Measurements from ENCODE around the gene MMP28.

Gene MMP28

DNA sequence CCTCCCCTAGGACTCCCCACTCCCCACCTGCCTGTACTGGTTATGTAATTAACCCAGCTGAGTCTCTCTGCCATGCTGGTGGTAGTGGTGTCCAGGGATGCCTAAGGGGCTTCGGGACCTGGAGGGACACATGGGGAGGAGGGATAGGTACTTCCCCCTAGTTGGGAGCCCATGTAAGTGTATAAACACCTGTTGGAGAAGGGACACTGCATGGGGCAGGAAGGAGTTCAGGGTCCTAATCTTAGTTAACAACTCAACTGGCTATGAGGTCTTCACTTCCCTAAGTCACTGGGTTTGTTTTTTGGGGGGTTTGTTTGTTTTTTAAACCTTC is 62.7 kb downstream of the MMP28 start:
- no peak overlapping the region for H3K27ac ChIP-seq (ENCODE audit: low read length)
- DNase-seq: no peak
- no peak overlapping the region for H3K9ac ChIP-seq (ENCODE audit: low read length)
- H3K4me1 ChIP-seq (ENCODE audit: low read length): peaks cover 3% of the 10 kb centered on the region; the same call in 1 of the 2 replicates
- no peaks in the 10 kb centered on the region for H4K20me1 ChIP-seq (ENCODE audit: insufficient read depth, low read length)
- no peaks in the 10 kb centered on the region for H3K9me2 ChIP-seq (replicated peaks; ENCODE audit: insufficient read depth, low read length)
- no peaks in the 10 kb centered on the region for H3K36me3 ChIP-seq (replicated peaks; ENCODE audit: insufficient read depth, low read length)
- H2AFZ ChIP-seq (ENCODE audit: low read length): no peak overlapping the region
- H3K27me3 ChIP-seq (replicated peaks; ENCODE audit: insufficient read depth, low read length): no peaks in the 10 kb centered on the region
- H3K4me2 ChIP-seq (ENCODE audit: low read depth, low read length): no peak overlapping the region
- TF ChIP-seq CTCF (IDR thresholded peaks at IDR 0.05; ENCODE audit: low read length) (no peak), EZH2 (optimal IDR thresholded peaks at IDR 0.05; ENCODE audit: low read depth, low read length) (no peak), EZH2phosphoT487 (IDR thresholded peaks at IDR 0.05; ENCODE audit: low read length) (no peak)
- no peaks in the 10 kb centered on the region for H3K9me3 ChIP-seq (replicated peaks; ENCODE audit: insufficient read depth, low read length)
- H3K79me2 ChIP-seq (ENCODE audit: low read length): no peaks in the 10 kb centered on the region
- no peak overlapping the region for H3K4me3 ChIP-seq (ENCODE audit: low read length)
- no peaks in the 10 kb centered on the region for H3F3A ChIP-seq (ENCODE audit: insufficient read depth, low read length)

GRCh38 chr17:35731917-35732805 is 63.3 kb downstream of the MMP28 start:
- H3K27ac ChIP-seq (ENCODE audit: low read length): no peak overlapping the region
- no peaks in the 10 kb centered on the region for H4K20me1 ChIP-seq (ENCODE audit: insufficient read depth, low read length)
- peaks cover 9% of the 10 kb centered on the region for H3K4me1 ChIP-seq (ENCODE audit: low read length)
- H2AFZ ChIP-seq (ENCODE audit: low read length): no peak overlapping the region
- H3K79me2 ChIP-seq (ENCODE audit: low read length): no peaks in the 10 kb centered on the region
- no peaks in the 10 kb centered on the region for H3K9me3 ChIP-seq (replicated peaks; ENCODE audit: insufficient read depth, low read length)
- H3K4me3 ChIP-seq (ENCODE audit: low read length): no peak overlapping the region
- no peaks in the 10 kb centered on the region for H3K36me3 ChIP-seq (replicated peaks; ENCODE audit: insufficient read depth, low read length)
- H3F3A ChIP-seq (ENCODE audit: insufficient read depth, low read length): no peaks in the 10 kb centered on the region
- no peak overlapping the region for H3K9ac ChIP-seq (ENCODE audit: low read length)
- H3K27me3 ChIP-seq (replicated peaks; ENCODE audit: insufficient read depth, low read length): no peaks in the 10 kb centered on the region
- no peak for TF ChIP-seq CTCF (IDR thresholded peaks at IDR 0.05; ENCODE audit: low read length)
- TF ChIP-seq EZH2 (optimal IDR thresholded peaks at IDR 0.05; ENCODE audit: low read depth, low read length): no peak
- no peak for TF ChIP-seq EZH2phosphoT487 (IDR thresholded peaks at IDR 0.05; ENCODE audit: low read length)
- H3K9me2 ChIP-seq (replicated peaks; ENCODE audit: insufficient read depth, low read length): no peaks in the 10 kb centered on the region
- DNase-seq: no peak
- no peak overlapping the region for H3K4me2 ChIP-seq (ENCODE audit: low read depth, low read length)

GRCh38 chr17:35731239-35731916 is 64.1 kb downstream of the MMP28 start, which contains the start of gene RASL10B:
RASL10B (plus strand) TSS chr17:35731639; CDS start chr17:35735185, 3,546 bp downstream.
- H4K20me1 ChIP-seq (ENCODE audit: insufficient read depth, low read length): no peaks in the 10 kb centered on the region
- H3K36me3 ChIP-seq (replicated peaks; ENCODE audit: insufficient read depth, low read length): no peaks in the 10 kb centered on the region
- H2AFZ ChIP-seq (ENCODE audit: low read length): no peak within 1 kb of the TSS
- peaks cover 16% of the 10 kb centered on the region for H3K4me1 ChIP-seq (ENCODE audit: low read length)
- DNase-seq: no peak
- TF ChIP-seq EZH2 (optimal IDR thresholded peaks at IDR 0.05; ENCODE audit: low read depth, low read length) (no peak), CTCF (IDR thresholded peaks at IDR 0.05; ENCODE audit: low read length) (no peak), EZH2phosphoT487 (IDR thresholded peaks at IDR 0.05; ENCODE audit: low read length) (no peak)
- H3K9me3 ChIP-seq (replicated peaks; ENCODE audit: insufficient read depth, low read length): no peaks in the 10 kb centered on the region
- H3K9me2 ChIP-seq (replicated peaks; ENCODE audit: insufficient read depth, low read length): no peaks in the 10 kb centered on the region
- H3K79me2 ChIP-seq (ENCODE audit: low read length): no peaks in the 10 kb centered on the region
- H3K4me3 ChIP-seq (ENCODE audit: low read length): no peak within 1 kb of the TSS
- no peaks in the 10 kb centered on the region for H3F3A ChIP-seq (ENCODE audit: insufficient read depth, low read length)
- no peak within 1 kb of the TSS for H3K9ac ChIP-seq (ENCODE audit: low read length)
- no peak within 1 kb of the TSS for H3K27ac ChIP-seq (ENCODE audit: low read length)
- no peak within 1 kb of the TSS for H3K4me2 ChIP-seq (ENCODE audit: low read depth, low read length)
- H3K27me3 ChIP-seq (replicated peaks; ENCODE audit: insufficient read depth, low read length): no peaks in the 10 kb centered on the region
